Measurements from ENCODE around the gene BEST1.

Gene BEST1

GRCh38 chr11:61950035-61950547 lies at the start of gene BEST1:
BEST1 (plus strand) TSS chr11:61950351; CDS start chr11:61951807, 1,456 bp downstream.
- Histone ChIP-seq H3K9ac (ENCODE audit: low read length) (no peak within 1 kb of the TSS), H3K27me3 (ENCODE audit: insufficient read depth, low read length) (no peaks in the 10 kb centered on the region), H3K4me2 (ENCODE audit: low read length) (no peak within 1 kb of the TSS), H4K20me1 (ENCODE audit: insufficient read depth, low read length) (no peaks in the 10 kb centered on the region), H3K9me3 (ENCODE audit: low read length) (no peaks in the 10 kb centered on the region), H3K4me3 (ENCODE audit: low read depth, low read length, poor library complexity, severe bottlenecking) (no peak within 1 kb of the TSS), H2AFZ (ENCODE audit: low read length) (no peak within 1 kb of the TSS), H3F3A (ENCODE audit: insufficient read depth, low read length) (no peaks in the 10 kb centered on the region), H3K27ac (ENCODE audit: low read depth, low read length, poor library complexity, severe bottlenecking) (no peak within 1 kb of the TSS), H3K9me2 (ENCODE audit: low read depth, low read length) (no peaks in the 10 kb centered on the region), H3K79me2 (ENCODE audit: insufficient read depth, low read length) (no peaks in the 10 kb centered on the region), H3K4me1 (ENCODE audit: insufficient read depth, low read length, severe bottlenecking) (no peaks in the 10 kb centered on the region), H3K36me3 (ENCODE audit: insufficient read depth, low read length) (no peaks in the 10 kb centered on the region)
- TF ChIP-seq EZH2 (IDR thresholded peaks at IDR 0.05; ENCODE audit: borderline replicate concordance, low read length) = no peak
- TF ChIP-seq CTCF (IDR thresholded peaks at IDR 0.05; ENCODE audit: low read length) = no peak

- Histone ChIP-seq H2AFZ (ENCODE audit: low read length) (no peak overlapping the region), H3K27ac (ENCODE audit: low read depth, low read length, poor library complexity, severe bottlenecking) (no peak overlapping the region), H3K27me3 (ENCODE audit: insufficient read depth, low read length) (no peaks in the 10 kb centered on the region; the same call in 1 of the 2 replicates), H3K9me2 (ENCODE audit: low read depth, low read length) (no peaks in the 10 kb centered on the region), H3K4me1 (ENCODE audit: insufficient read depth, low read length, severe bottlenecking) (peaks cover 6% of the 10 kb centered on the region), H3K9ac (ENCODE audit: low read length) (no peak overlapping the region), H3K79me2 (ENCODE audit: insufficient read depth, low read length) (no peaks in the 10 kb centered on the region), H4K20me1 (ENCODE audit: insufficient read depth, low read length) (no peaks in the 10 kb centered on the region), H3F3A (ENCODE audit: insufficient read depth, low read length) (no peaks in the 10 kb centered on the region), H3K36me3 (ENCODE audit: insufficient read depth, low read length) (no peaks in the 10 kb centered on the region), H3K9me3 (ENCODE audit: low read length) (no peaks in the 10 kb centered on the region), H3K4me2 (ENCODE audit: low read length) (no peak overlapping the region), H3K4me3 (ENCODE audit: low read depth, low read length, poor library complexity, severe bottlenecking) (no peak overlapping the region)
- TF ChIP-seq CTCF (IDR thresholded peaks at IDR 0.05; ENCODE audit: low read length) = no peak
Observed at GRCh38 chr11:61901397-61901796, 48.8 kb upstream of the BEST1 start.

GRCh38 chr11:61902313-61902712 lies 47.8 kb upstream of the BEST1 start:
- H3K4me1 ChIP-seq (ENCODE audit: insufficient read depth, low read length, severe bottlenecking) = peaks cover 6% of the 10 kb centered on the region
- H3K36me3 ChIP-seq (ENCODE audit: insufficient read depth, low read length) = no peaks in the 10 kb centered on the region
- H3K4me2 ChIP-seq (ENCODE audit: low read length) = no peak overlapping the region
- H3K4me3 ChIP-seq (ENCODE audit: low read depth, low read length, poor library complexity, severe bottlenecking) = no peak overlapping the region
- H3K27ac ChIP-seq (ENCODE audit: low read depth, low read length, poor library complexity, severe bottlenecking) = no peak overlapping the region
- H3K9me3 ChIP-seq (ENCODE audit: low read length) = no peaks in the 10 kb centered on the region
- H3K79me2 ChIP-seq (ENCODE audit: insufficient read depth, low read length) = no peaks in the 10 kb centered on the region
- no peak overlapping the region for H2AFZ ChIP-seq (ENCODE audit: low read length)
- H4K20me1 ChIP-seq (ENCODE audit: insufficient read depth, low read length) = no peaks in the 10 kb centered on the region
- TF ChIP-seq EZH2 (IDR thresholded peaks at IDR 0.05; ENCODE audit: borderline replicate concordance, low read length) = no peak
- no peak for TF ChIP-seq CTCF (IDR thresholded peaks at IDR 0.05; ENCODE audit: low read length)
- no peaks in the 10 kb centered on the region for H3F3A ChIP-seq (ENCODE audit: insufficient read depth, low read length)
- H3K9me2 ChIP-seq (ENCODE audit: low read depth, low read length) = no peaks in the 10 kb centered on the region
- no peak overlapping the region for H3K9ac ChIP-seq (ENCODE audit: low read length)
- H3K27me3 ChIP-seq (ENCODE audit: insufficient read depth, low read length) = no peaks in the 10 kb centered on the region; the same call in 1 of the 2 replicates

Measured in OCI-LY1 (cell line).